ENCODE results near the gene SIT1.
"Not testable (repeated sequence)": the region's sequence is repeated elsewhere in the genome, so short reads cannot be mapped to it uniquely, and the experiment has no call there.

DNA sequence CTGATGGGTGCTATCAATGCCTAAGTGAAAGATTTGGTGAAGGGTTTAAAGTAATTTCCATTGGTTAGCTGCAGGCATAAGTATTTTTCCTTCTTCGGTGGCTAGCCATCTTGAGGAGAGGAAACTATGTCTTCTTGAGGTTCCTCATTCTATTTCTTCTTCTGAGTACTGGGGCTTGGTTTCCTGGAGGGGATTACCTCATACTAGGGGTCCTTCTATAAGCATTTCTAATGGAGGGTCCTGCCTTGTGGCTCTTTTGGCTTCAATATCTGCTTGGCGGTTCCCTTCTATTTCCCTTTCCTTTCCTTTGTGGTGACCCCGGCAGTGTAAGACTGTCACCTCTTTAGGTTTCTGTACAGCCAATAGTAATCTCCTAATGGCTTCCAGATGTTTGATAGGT, 9.3 kb downstream of the SIT1 start:
- TF ChIP-seq POLR2A, CTCF (IDR thresholded peaks at IDR 0.05): not testable (repeated sequence)
